GM10847 (cell line): Measurements from ENCODE around the gene CHST8.

Source experiments
- POLR2A ChIP-seq: IDR thresholded peaks from 2 replicates; pipeline ENCODE4 v1.6.1; 2011; ENCODE audit not compliant: insufficient read length; ENCODE audit errors: extremely low read depth

CHST8 gene

GRCh38 chr19:33702606-33703437 lies 81.1 kb downstream of the CHST8 start:
- no peak for TF ChIP-seq POLR2A

GRCh38 chr19:33703438-33703750 lies 81.6 kb downstream of the CHST8 start:
- no peak for TF ChIP-seq POLR2A

- no peak for TF ChIP-seq POLR2A
These were observed 82.1 kb downstream of the CHST8 start for GRCh38 chr19:33703821-33704220.

GRCh38 chr19:33704271-33704670 lies 82.5 kb downstream of the CHST8 start:
- no peak for TF ChIP-seq POLR2A

- no peak for TF ChIP-seq POLR2A
These were observed 83.5 kb downstream of the CHST8 start for GRCh38 chr19:33705090-33705847.

GRCh38 chr19:33705860-33706259 lies 84.1 kb downstream of the CHST8 start:
- TF ChIP-seq POLR2A = no peak

GRCh38 chr19:33706631-33707030 lies 84.9 kb downstream of the CHST8 start:
- no peak for TF ChIP-seq POLR2A

GRCh38 chr19:33712268-33712667 lies 90.5 kb downstream of the CHST8 start:
- no peak for TF ChIP-seq POLR2A

GRCh38 chr19:33713194-33713593 lies 91.4 kb downstream of the CHST8 start:
- no peak for TF ChIP-seq POLR2A

- no peak for TF ChIP-seq POLR2A
These were observed 92.4 kb downstream of the CHST8 start for GRCh38 chr19:33714149-33714548.

- TF ChIP-seq POLR2A = no peak
These were observed 93.7 kb downstream of the CHST8 start for GRCh38 chr19:33715462-33715861.

GRCh38 chr19:33717878-33718277 lies 96.1 kb downstream of the CHST8 start:
- no peak for TF ChIP-seq POLR2A

GRCh38 chr19:33718651-33719254 lies 97.0 kb downstream of the CHST8 start:
- TF ChIP-seq POLR2A = no peak

- TF ChIP-seq POLR2A = no peak
These were observed 97.8 kb downstream of the CHST8 start for GRCh38 chr19:33719366-33720154.

GRCh38 chr19:33720155-33720493 lies 98.4 kb downstream of the CHST8 start:
- no peak for TF ChIP-seq POLR2A

GRCh38 chr19:33720691-33721682 lies 99.2 kb downstream of the CHST8 start:
- no peak for TF ChIP-seq POLR2A
